Neuronal stem cell (in vitro differentiated cells): ENCODE results near the gene APOOL.

ENCODE experiments used
- DNase-seq: peaks from one replicate; pipeline ENCODE4 v3.0.0-alpha.2; 2013; ENCODE audit warnings: low spot score
- H2AFZ ChIP-seq: one replicate; pipeline ENCODE4 v1.6.1; 2013; ENCODE audit warnings: mild to moderate bottlenecking, low read length, inconsistent platforms
- H2AK5ac ChIP-seq: 2 replicates; pipeline ENCODE4 v1.6.1; 2013; ENCODE audit warnings: low read depth, mild to moderate bottlenecking, inconsistent platforms, low read length, moderate library complexity, mixed read lengths
- H2BK120ac ChIP-seq: 2 replicates; pipeline ENCODE4 v1.6.1; 2013; ENCODE audit warnings: low read depth, mild to moderate bottlenecking, inconsistent platforms, low read length, moderate library complexity, mixed read lengths
- H2BK12ac ChIP-seq: one replicate; pipeline ENCODE4 v1.6.1; 2013; ENCODE audit warnings: low read length, inconsistent platforms
- H2BK15ac ChIP-seq: 2 replicates; pipeline ENCODE4 v1.6.1; 2013; ENCODE audit warnings: mild to moderate bottlenecking, low read length, inconsistent platforms, mixed read lengths
- H2BK5ac ChIP-seq: one replicate; pipeline ENCODE4 v1.6.1; 2013; ENCODE audit warnings: inconsistent platforms, mild to moderate bottlenecking, low read length, moderate library complexity
- H3K14ac ChIP-seq: one replicate; pipeline ENCODE4 v1.6.1; 2013; ENCODE audit warnings: low read length, inconsistent platforms
- H3K18ac ChIP-seq: 2 replicates; pipeline ENCODE4 v1.6.1; 2013; ENCODE audit warnings: low read length, inconsistent platforms
- H3K23ac ChIP-seq: 2 replicates; pipeline ENCODE4 v1.6.1; 2013; ENCODE audit warnings: low read depth, mild to moderate bottlenecking, mixed read lengths, low read length, inconsistent platforms; ENCODE audit not compliant: poor library complexity
- H3K27ac ChIP-seq: replicated peaks from 3 replicates; pipeline ENCODE4 v1.5.1; 2013; ENCODE audit warnings: low read length, inconsistent platforms
- H3K27me3 ChIP-seq, 3 experiments: 2 replicates each; pipeline ENCODE4 v1.6.1; 2013; ENCODE audit warnings: low read length in 3 of 3, mild to moderate bottlenecking in 2 of 3, inconsistent platforms in 1 of 3, low read depth in 1 of 3, mixed read lengths in 1 of 3, moderate library complexity in 1 of 3; ENCODE audit not compliant: control insufficient read depth in 3 of 3, insufficient read depth in 3 of 3
- H3K36me3 ChIP-seq, 2 donors: replicated peaks in 1 of 2; 2 replicates each; pipeline ENCODE4 v1.6.1; 2013; ENCODE audit warnings: low read length in 2 of 2; ENCODE audit not compliant: control insufficient read depth in 2 of 2, insufficient read depth in 2 of 2
- H3K4ac ChIP-seq: 2 replicates; pipeline ENCODE4 v1.6.1; 2013; ENCODE audit warnings: inconsistent platforms, mild to moderate bottlenecking, low read length, moderate library complexity
- H3K4me1 ChIP-seq, 2 donors: 1 replicate in 1 of 2; 2 replicates in 1 of 2; pipeline ENCODE4 v1.6.1; 2013; ENCODE audit warnings: low read length in 2 of 2, low read depth in 1 of 2; ENCODE audit not compliant: control insufficient read depth in 2 of 2, insufficient read depth in 1 of 2
- H3K4me2 ChIP-seq: one replicate; pipeline ENCODE4 v1.6.1; 2013; ENCODE audit warnings: mild to moderate bottlenecking, low read length, inconsistent platforms; ENCODE audit not compliant: insufficient read depth, poor library complexity, severe bottlenecking
- H3K4me3 ChIP-seq, 2 donors: 2 replicates each; pipeline ENCODE4 v1.5.1; 2013; ENCODE audit warnings: low read length in 2 of 2, mild to moderate bottlenecking in 2 of 2, inconsistent platforms in 1 of 2, moderate library complexity in 1 of 2
- H3K79me1 ChIP-seq: one replicate; pipeline ENCODE4 v1.6.1; 2013; ENCODE audit warnings: low read depth, mild to moderate bottlenecking, inconsistent platforms, low read length, moderate library complexity
- H3K9ac ChIP-seq: one replicate; pipeline ENCODE4 v1.6.1; 2013; ENCODE audit warnings: mild to moderate bottlenecking, low read depth, low read length, inconsistent platforms; ENCODE audit not compliant: poor library complexity
- H3K9me3 ChIP-seq, 2 donors: replicated peaks in 1 of 2; 2 replicates each; pipeline versions ENCODE3 to v1.6.1; 2013; ENCODE audit warnings: low read length in 2 of 2, mild to moderate bottlenecking in 2 of 2, inconsistent platforms in 1 of 2, low read depth in 1 of 2, mixed read lengths in 1 of 2, moderate library complexity in 1 of 2; ENCODE audit not compliant: control insufficient read depth in 2 of 2, insufficient read depth in 1 of 2
- H4K8ac ChIP-seq: one replicate; pipeline ENCODE4 v1.6.1; 2013; ENCODE audit warnings: low read depth, mild to moderate bottlenecking, inconsistent platforms, low read length, moderate library complexity
- H4K91ac ChIP-seq: one replicate; pipeline ENCODE4 v1.6.1; 2013; ENCODE audit warnings: low read length, low read depth, mild to moderate bottlenecking, inconsistent platforms; ENCODE audit not compliant: poor library complexity
- WGBS, 2 donors: extraction: QIAGEN DNeasy Blood & Tissue Kit; methylation state at CpG; one replicate each; pipeline ENCODE4 v1.1.7; 2013; ENCODE audit warnings: missing lambda C conversion rate in 2 of 2, mixed read lengths in 1 of 2; ENCODE audit not compliant: insufficient read length in 2 of 2, insufficient replicate concordance in 1 of 2; ENCODE audit errors: extremely low coverage in 2 of 2; 5-methylcytosine and 5-hydroxymethylcytosine counted together

Gene APOOL

GRCh38 chrX:85089321-85089840 is 85.7 kb downstream of the APOOL start:
- Histone ChIP-seq H3K4ac (no peak overlapping the region), H3K27me3 (no peaks in the 10 kb centered on the region), H3K27ac (no peak overlapping the region)

GRCh38 chrX:85107407-85107806 is 103.7 kb downstream of the APOOL start:
- H3K4ac ChIP-seq: no peak overlapping the region
- H2BK5ac ChIP-seq: no peak overlapping the region
- H2AK5ac ChIP-seq: no peak overlapping the region
- H3K4me1 ChIP-seq: no peaks in the 10 kb centered on the region
- H3K4me2 ChIP-seq: no peak overlapping the region
- no CpG with 5 or more reads among the region's 4 CpGs for WGBS, 2 donors
- H3K79me1 ChIP-seq: no peaks in the 10 kb centered on the region
- H4K8ac ChIP-seq: no peak overlapping the region
- H2BK12ac ChIP-seq: no peak overlapping the region
- H3K23ac ChIP-seq: no peak overlapping the region
- H3K9me3 ChIP-seq: no peaks in the 10 kb centered on the region
- no peak for DNase-seq
- H3K18ac ChIP-seq: no peak overlapping the region
- no peak overlapping the region for H2BK15ac ChIP-seq
- no peak overlapping the region for H3K14ac ChIP-seq
- H3K27me3 ChIP-seq: no peaks in the 10 kb centered on the region
- no peak overlapping the region for H2AFZ ChIP-seq
- no peaks in the 10 kb centered on the region for H3K36me3 ChIP-seq
- no peak overlapping the region for H2BK120ac ChIP-seq
- no peak overlapping the region for H3K27ac ChIP-seq
- no peak overlapping the region for H3K9ac ChIP-seq
- H4K91ac ChIP-seq: no peak overlapping the region
- no peak overlapping the region for H3K4me3 ChIP-seq

More at GRCh38 chrX:85089321-85089840, 85.7 kb downstream of the APOOL start:
- Histone ChIP-seq H3K14ac (no peak overlapping the region), H3K79me1 (no peaks in the 10 kb centered on the region), H2BK120ac (no peak overlapping the region), H3K4me2 (no peak overlapping the region), H2BK5ac (no peak overlapping the region), H3K9ac (no peak overlapping the region), H3K4me1 (no peaks in the 10 kb centered on the region), H2AFZ (no peak overlapping the region), H2BK15ac (no peak overlapping the region), H4K8ac (no peak overlapping the region), H4K91ac (no peak overlapping the region), H2BK12ac (no peak overlapping the region), H3K23ac (no peak overlapping the region), H2AK5ac (no peak overlapping the region), H3K36me3 (peaks cover 0 to 14% of the 10 kb centered on the region in 2 donors), H3K18ac (no peak overlapping the region), H3K4me3 (no peak overlapping the region), H3K9me3 (no peaks in the 10 kb centered on the region)
- DNase-seq: no peak
- WGBS, 2 donors: no CpG with 5 or more reads among the region's 5 CpGs

GRCh38 chrX:85108165-85108564 is 104.5 kb downstream of the APOOL start:
- DNase-seq: no peak
- no peaks in the 10 kb centered on the region for H3K4me1 ChIP-seq
- no peak overlapping the region for H2BK12ac ChIP-seq
- no peak overlapping the region for H3K4ac ChIP-seq
- no peaks in the 10 kb centered on the region for H3K9me3 ChIP-seq
- H3K14ac ChIP-seq: no peak overlapping the region
- no CpG with 5 or more reads among the region's 2 CpGs for WGBS, 2 donors
- no peak overlapping the region for H3K27ac ChIP-seq
- no peak overlapping the region for H2AFZ ChIP-seq
- H2BK5ac ChIP-seq: no peak overlapping the region
- H2BK15ac ChIP-seq: no peak overlapping the region
- H3K79me1 ChIP-seq: no peaks in the 10 kb centered on the region
- no peaks in the 10 kb centered on the region for H3K36me3 ChIP-seq
- no peak overlapping the region for H2AK5ac ChIP-seq
- no peak overlapping the region for H3K23ac ChIP-seq
- no peak overlapping the region for H3K9ac ChIP-seq
- no peak overlapping the region for H3K4me3 ChIP-seq
- no peak overlapping the region for H4K91ac ChIP-seq
- H4K8ac ChIP-seq: no peak overlapping the region
- H2BK120ac ChIP-seq: no peak overlapping the region
- H3K18ac ChIP-seq: no peak overlapping the region
- H3K27me3 ChIP-seq: no peaks in the 10 kb centered on the region
- H3K4me2 ChIP-seq: no peak overlapping the region

GRCh38 chrX:85109235-85109634 is 105.6 kb downstream of the APOOL start:
- H3K4ac ChIP-seq: no peak overlapping the region
- no peaks in the 10 kb centered on the region for H3K27me3 ChIP-seq
- H3K14ac ChIP-seq: no peak overlapping the region
- no peaks in the 10 kb centered on the region for H3K9me3 ChIP-seq
- 100% methylated on average over 1 of the region's 8 CpGs; no CpG with 5 or more reads in 1 of the 2 donors for WGBS, 2 donors
- peak overlapping the region; percentile 47 for H2AFZ ChIP-seq
- H3K23ac ChIP-seq: no peak overlapping the region
- H4K8ac ChIP-seq: no peak overlapping the region
- H2BK5ac ChIP-seq: no peak overlapping the region
- H3K36me3 ChIP-seq: no peaks in the 10 kb centered on the region
- H2BK12ac ChIP-seq: no peak overlapping the region
- no peak overlapping the region for H2BK120ac ChIP-seq
- H3K18ac ChIP-seq: no peak overlapping the region
- no peaks in the 10 kb centered on the region for H3K79me1 ChIP-seq
- no peak overlapping the region for H3K4me2 ChIP-seq
- no peak overlapping the region for H3K4me3 ChIP-seq
- no peak overlapping the region for H4K91ac ChIP-seq
- no peak overlapping the region for H2BK15ac ChIP-seq
- H3K27ac ChIP-seq: no peak overlapping the region
- no peaks in the 10 kb centered on the region for H3K4me1 ChIP-seq
- H3K9ac ChIP-seq: no peak overlapping the region
- H2AK5ac ChIP-seq: no peak overlapping the region
- no peak for DNase-seq
